ENCODE data around the gene OR10C1.

- TF ChIP-seq CTCF (IDR thresholded peaks at IDR 0.05) = no peak
- TF ChIP-seq ZFX (IDR thresholded peaks at IDR 0.05; ENCODE audit: borderline replicate concordance) = no peak
Measured at GRCh38 chr6:29465279-29465678, 26.2 kb downstream of the OR10C1 start.
